HG02970 (cell line): ENCODE results near the gene KIF26B.

Experiments
- ATAC-seq: cut with Tn5 transposase; IDR thresholded peaks from one replicate; pipeline ENCODE4 v1.9.1; 2021; ENCODE audit warnings: mild to moderate bottlenecking, moderate library complexity, moderate number of reproducible peaks; ENCODE audit not compliant: unreplicated experiment, low FRiP score

The KIF26B gene

GRCh38 chr1:245541369-245541768 is 386.6 kb downstream of the KIF26B start:
- ATAC-seq: no peak

GRCh38 chr1:245542365-245542764 is 387.6 kb downstream of the KIF26B start:
- no peak for ATAC-seq

GRCh38 chr1:245544236-245544635 is 389.5 kb downstream of the KIF26B start:
- no peak for ATAC-seq

GRCh38 chr1:245546875-245547274 is 392.1 kb downstream of the KIF26B start:
- no peak for ATAC-seq

- ATAC-seq: no peak
Measured at GRCh38 chr1:245549996-245550719, 395.4 kb downstream of the KIF26B start.

GRCh38 chr1:245550720-245551043 is 395.9 kb downstream of the KIF26B start:
- no peak for ATAC-seq

GRCh38 chr1:245551536-245551935 is 396.8 kb downstream of the KIF26B start:
- no peak for ATAC-seq

GRCh38 chr1:245552331-245552730 is 397.5 kb downstream of the KIF26B start:
- ATAC-seq: no peak

GRCh38 chr1:245556057-245556456 is 401.3 kb downstream of the KIF26B start:
- no peak for ATAC-seq

GRCh38 chr1:245558069-245558468 is 403.3 kb downstream of the KIF26B start:
- ATAC-seq: no peak

- ATAC-seq: no peak
Measured at GRCh38 chr1:245560316-245560859, 405.6 kb downstream of the KIF26B start.

GRCh38 chr1:245561665-245562234 is 407.0 kb downstream of the KIF26B start:
- no peak for ATAC-seq

- ATAC-seq: no peak
Measured at GRCh38 chr1:245566134-245566533, 411.3 kb downstream of the KIF26B start.

- no peak for ATAC-seq
Measured at GRCh38 chr1:245566952-245567351, 412.2 kb downstream of the KIF26B start.

- no peak for ATAC-seq
Measured at GRCh38 chr1:245571815-245572294, 417.1 kb downstream of the KIF26B start.

- no peak for ATAC-seq
Measured at GRCh38 chr1:245572709-245573108, 417.9 kb downstream of the KIF26B start.

- ATAC-seq: no peak
Measured at GRCh38 chr1:245575710-245576109, 420.9 kb downstream of the KIF26B start.

- no peak for ATAC-seq
Measured at GRCh38 chr1:245576323-245576722, 421.5 kb downstream of the KIF26B start.

- ATAC-seq: no peak
Measured at GRCh38 chr1:245577191-245578157, 422.7 kb downstream of the KIF26B start.

- ATAC-seq: no peak
Measured at GRCh38 chr1:245578308-245578707, 423.5 kb downstream of the KIF26B start.

- ATAC-seq: no peak
Measured at GRCh38 chr1:245578771-245579170, 424.0 kb downstream of the KIF26B start.
